B cell (primary cell): ENCODE data around the gene TMC1. TPM values are rescaled to one million over a fixed set of nuclear protein-coding genes. Genes with fewer than 3 reads are reported as not detected.

ENCODE experiments used
- ATAC-seq: fragments of 200-7000 bp; cut with Tn5 transposase; one replicate; pipeline ENCODE4 v1.10.0; 2021; ENCODE audit warnings: low read depth, mild to moderate bottlenecking, moderate number of reproducible peaks, moderate library complexity
- CTCF ChIA-PET: fragments of 350-600 bp; sonication (Branson Sonifier 250); formaldehyde crosslinking; loops from one replicate; lab custom pipeline; 2021; ENCODE audit warnings: antibody characterized with exemption, inconsistent platforms; lab: Charles Lee
- POLR2A ChIA-PET: fragments of 350-600 bp; sonication (Branson Sonifier 250); formaldehyde crosslinking; loops from one replicate; lab custom pipeline; 2021; ENCODE audit warnings: antibody characterized with exemption; lab: Charles Lee
- DNase-seq: peaks from one replicate; pipeline ENCODE4 v3.0.0; 2013
- H2AFZ ChIP-seq: 2 replicates; pipeline ENCODE4 v1.6.1; 2012; ENCODE audit warnings: mild to moderate bottlenecking, low read depth, low read length; ENCODE audit not compliant: insufficient read depth, poor library complexity, severe bottlenecking
- H3K27ac ChIP-seq, 2 donors: 1 replicate in 1 of 2; 2 replicates in 1 of 2; pipeline ENCODE4 v1.5.1; 2012 to 2013; ENCODE audit warnings: low read length in 2 of 2, mild to moderate bottlenecking in 2 of 2, moderate library complexity in 1 of 2
- H3K27me3 ChIP-seq, 4 experiments: fragments of 200-600 bp in 1 of 4; sonication (generic) in 1 of 4; replicated peaks in 1 of 4; 1 replicate in 2 of 4; 2 replicates in 2 of 4; pipeline versions ENCODE4 v1.6.1 to v1.7.0; 2013 to 2016; ENCODE audit warnings: low read length in 3 of 4, mild to moderate bottlenecking in 2 of 4, mixed read lengths in 1 of 4, moderate library complexity in 1 of 4; ENCODE audit not compliant: insufficient read depth in 4 of 4, control insufficient read depth in 3 of 4; ENCODE audit errors: control extremely low read depth in 1 of 4
- H3K36me3 ChIP-seq, 2 experiments: replicated peaks in 1 of 2; 1 replicate in 1 of 2; 2 replicates in 1 of 2; pipeline versions ENCODE4 v1.6.1 to v1.7.1; 2013; ENCODE audit warnings: low read length in 1 of 2; ENCODE audit not compliant: insufficient read depth in 2 of 2, control insufficient read depth in 1 of 2; ENCODE audit errors: control extremely low read depth in 1 of 2, extremely low read depth in 1 of 2
- H3K4me1 ChIP-seq, 2 donors: fragments of 200-600 bp in 1 of 2; sonication (generic) in 1 of 2; 1 replicate in 1 of 2; 2 replicates in 1 of 2; pipeline versions ENCODE4 v1.5.1 to v1.6.1; 2013 to 2017; ENCODE audit warnings: low read length in 2 of 2; ENCODE audit not compliant: control insufficient read depth in 2 of 2, insufficient read depth in 2 of 2
- H3K4me2 ChIP-seq: replicated peaks from 2 replicates; pipeline ENCODE3; 2012; ENCODE audit warnings: mild to moderate bottlenecking, low read depth, low read length; ENCODE audit not compliant: poor library complexity, severe bottlenecking
- H3K4me3 ChIP-seq, 5 experiments: fragments of 200-600 bp in 1 of 5; sonication (generic) in 1 of 5; 1 replicate in 3 of 5; 2 replicates in 2 of 5; pipeline versions ENCODE4 v1.5.1 to v1.7.0; 2011 to 2016; ENCODE audit warnings: low read length in 4 of 5, mild to moderate bottlenecking in 4 of 5, low read depth in 2 of 5, control low read depth in 1 of 5, moderate library complexity in 1 of 5; ENCODE audit not compliant: insufficient read depth in 1 of 5; ENCODE audit errors: control extremely low read depth in 1 of 5, extremely low read depth in 1 of 5
- H3K79me2 ChIP-seq: fragments of 200-600 bp; sonication (generic); one replicate; pipeline ENCODE4 v1.6.0; 2016; ENCODE audit warnings: low read length; ENCODE audit not compliant: control insufficient read depth, insufficient read depth
- H3K9ac ChIP-seq: fragments of 200-600 bp; sonication (generic); 2 replicates; pipeline ENCODE4 v1.6.1; 2017; ENCODE audit warnings: mild to moderate bottlenecking, low read length, moderate library complexity
- H3K9me3 ChIP-seq, 3 donors: one replicate each; pipeline versions ENCODE4 v1.6.1 to v1.7.1; 2013; ENCODE audit warnings: low read length in 2 of 3; ENCODE audit not compliant: control insufficient read depth in 2 of 3, insufficient read depth in 1 of 3; ENCODE audit errors: control extremely low read depth in 1 of 3
- H4K20me1 ChIP-seq: 2 replicates; pipeline ENCODE4 v1.6.0; 2012; ENCODE audit warnings: mild to moderate bottlenecking, low read length; ENCODE audit not compliant: insufficient read depth, control insufficient read depth, poor library complexity, severe bottlenecking
- H3K27ac Mint-ChIP-seq: one replicate; pipeline ENCODE4 v1.8.0; 2021; ENCODE audit warnings: mixed read lengths
- H3K27me3 Mint-ChIP-seq: one replicate; pipeline ENCODE4 v1.8.0; 2021; ENCODE audit warnings: mixed read lengths
- H3K4me1 Mint-ChIP-seq: one replicate; pipeline ENCODE4 v1.8.0; 2021; ENCODE audit warnings: mixed read lengths
- H3K4me3 Mint-ChIP-seq: one replicate; pipeline ENCODE4 v1.8.0; 2021; ENCODE audit warnings: mixed read lengths
- H3K9me3 Mint-ChIP-seq: one replicate; pipeline ENCODE4 v1.8.0; 2022; ENCODE audit warnings: mixed read lengths; ENCODE audit not compliant: insufficient read depth
- EZH2 ChIP-seq: IDR thresholded peaks from 2 replicates; pipeline ENCODE4 v1.6.1; 2012; ENCODE audit warnings: borderline replicate concordance, low read depth, mild to moderate bottlenecking, moderate library complexity, low read length; ENCODE audit not compliant: insufficient read depth, poor library complexity, severe bottlenecking
- WGBS: methylation state at CpG from one replicate; pipeline ENCODE4 v1.1.5; 2013; ENCODE audit warnings: missing lambda C conversion rate; ENCODE audit not compliant: insufficient coverage; 5-methylcytosine and 5-hydroxymethylcytosine counted together
- intact Hi-C: fragments of 100-400 bp; cut with micrococcal nuclease; formaldehyde crosslinking; loops from one replicate; pipeline ENCODE4 v1.10.0; 2022
- polyA plus RNA-seq: library from polyadenylated mRNA; depleted of rRNA; stranded (reverse); fragments of >200 nt; gene quantifications from 2 replicates; pipeline ENCODE4 v1.2.3, GENCODE V29; 2012
- total RNA-seq, 2 donors: library from RNA; stranded (reverse); fragments of 120-200 nt in 1 of 2; gene quantifications; 1 replicate in 1 of 2; 2 replicates in 1 of 2; pipeline versions ENCODE4 v1.2.3 to v1.2.4, GENCODE V29; 2013 to 2022
- TF ChIP-seq, protein P1 (sequence below): fragments of 200-600 bp; IDR thresholded peaks from one replicate; pipeline ENCODE4 v1.8.0; 2022; ENCODE audit warnings: antibody characterized with exemption, mild to moderate bottlenecking

The TMC1 gene
- total and polyA plus RNA-seq, 2 donors (not counting 1 experiment from before 2014, with no cell fraction given): not detected

DNA sequence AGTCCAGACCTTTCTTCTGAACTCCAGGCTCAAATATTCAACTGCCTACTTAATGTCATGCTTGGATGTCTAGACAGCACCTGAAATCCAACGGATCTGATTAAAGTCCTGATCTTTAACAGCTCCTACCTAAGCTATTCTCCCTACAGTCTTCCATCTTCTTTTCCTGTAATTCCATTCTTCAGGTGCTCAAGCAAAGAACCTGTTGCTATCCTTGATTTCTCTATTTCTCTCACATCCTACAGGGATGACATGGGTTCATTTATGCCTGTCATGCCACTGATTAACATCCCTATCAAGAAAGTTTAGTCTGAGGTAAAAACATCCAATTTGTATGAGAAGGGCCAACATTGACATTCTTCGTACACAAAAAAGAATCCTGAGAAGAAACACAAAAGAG lies 163.2 kb downstream of the TMC1 start:
- intact Hi-C loops: no loop called here
- no peak overlapping the region for H3K4me3 ChIP-seq
- no peaks in the 10 kb centered on the region for H3K9me3 Mint-ChIP-seq
- H3K27ac Mint-ChIP-seq: no peak overlapping the region
- ChIA-PET POLR2A (no interaction called here), CTCF (no interaction called here)
- no peaks in the 10 kb centered on the region for H3K79me2 ChIP-seq
- H4K20me1 ChIP-seq: no peaks in the 10 kb centered on the region
- no peak overlapping the region for H3K4me3 Mint-ChIP-seq
- ATAC-seq (no peak), DNase-seq (no peak)
- no peak overlapping the region for H3K27ac ChIP-seq
- no peaks in the 10 kb centered on the region for H3K4me1 ChIP-seq
- H3K9ac ChIP-seq: no peak overlapping the region
- peaks cover 7% of the 10 kb centered on the region for H3K27me3 Mint-ChIP-seq
- H3K9me3 ChIP-seq: no peaks in the 10 kb centered on the region
- H3K27me3 ChIP-seq: no peaks in the 10 kb centered on the region
- 77% methylated on average over 1 of the region's 2 CpGs for WGBS
- H3K4me2 ChIP-seq: no peak overlapping the region
- no peaks in the 10 kb centered on the region for H3K4me1 Mint-ChIP-seq
- no peaks in the 10 kb centered on the region for H3K36me3 ChIP-seq
- no peak for TF ChIP-seq EZH2
- TF ChIP-seq, protein P1, sequence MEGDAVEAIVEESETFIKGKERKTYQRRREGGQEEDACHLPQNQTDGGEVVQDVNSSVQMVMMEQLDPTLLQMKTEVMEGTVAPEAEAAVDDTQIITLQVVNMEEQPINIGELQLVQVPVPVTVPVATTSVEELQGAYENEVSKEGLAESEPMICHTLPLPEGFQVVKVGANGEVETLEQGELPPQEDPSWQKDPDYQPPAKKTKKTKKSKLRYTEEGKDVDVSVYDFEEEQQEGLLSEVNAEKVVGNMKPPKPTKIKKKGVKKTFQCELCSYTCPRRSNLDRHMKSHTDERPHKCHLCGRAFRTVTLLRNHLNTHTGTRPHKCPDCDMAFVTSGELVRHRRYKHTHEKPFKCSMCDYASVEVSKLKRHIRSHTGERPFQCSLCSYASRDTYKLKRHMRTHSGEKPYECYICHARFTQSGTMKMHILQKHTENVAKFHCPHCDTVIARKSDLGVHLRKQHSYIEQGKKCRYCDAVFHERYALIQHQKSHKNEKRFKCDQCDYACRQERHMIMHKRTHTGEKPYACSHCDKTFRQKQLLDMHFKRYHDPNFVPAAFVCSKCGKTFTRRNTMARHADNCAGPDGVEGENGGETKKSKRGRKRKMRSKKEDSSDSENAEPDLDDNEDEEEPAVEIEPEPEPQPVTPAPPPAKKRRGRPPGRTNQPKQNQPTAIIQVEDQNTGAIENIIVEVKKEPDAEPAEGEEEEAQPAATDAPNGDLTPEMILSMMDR: no peak
- no peak overlapping the region for H2AFZ ChIP-seq

DNA sequence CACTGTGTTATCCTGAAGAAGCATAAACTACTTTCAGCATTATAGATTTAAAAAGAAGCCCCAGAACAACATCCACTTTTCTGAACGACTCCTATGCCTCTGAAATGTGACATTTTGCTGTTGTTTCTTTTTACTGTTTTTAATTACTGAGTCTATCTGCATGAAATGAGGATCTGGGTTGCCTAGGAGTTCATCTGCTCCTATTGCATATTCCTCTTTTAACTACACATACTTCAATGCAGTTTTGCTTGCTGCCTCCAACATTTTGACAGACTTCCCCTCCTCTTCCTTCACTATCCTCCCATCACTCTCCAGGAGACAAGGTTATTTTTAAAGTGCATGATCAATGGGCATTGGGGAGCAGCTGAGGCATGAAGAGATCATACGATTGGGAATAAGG lies 164.5 kb downstream of the TMC1 start:
- Histone ChIP-seq H3K9ac (no peak overlapping the region), H3K4me2 (no peak overlapping the region), H3K4me3 (no peak overlapping the region), H2AFZ (no peak overlapping the region), H3K79me2 (no peaks in the 10 kb centered on the region), H3K27me3 (no peaks in the 10 kb centered on the region), H3K27ac (no peak overlapping the region), H4K20me1 (no peaks in the 10 kb centered on the region), H3K4me1 (no peaks in the 10 kb centered on the region), H3K9me3 (no peaks in the 10 kb centered on the region), H3K36me3 (no peaks in the 10 kb centered on the region)
- ATAC-seq: no peak
- CTCF ChIA-PET: no interaction called here
- Mint-ChIP-seq H3K4me3 (no peak overlapping the region), H3K9me3 (no peaks in the 10 kb centered on the region), H3K27me3 (peaks cover 7% of the 10 kb centered on the region), H3K4me1 (no peaks in the 10 kb centered on the region), H3K27ac (no peak overlapping the region)
- POLR2A ChIA-PET: no interaction called here
- TF ChIP-seq EZH2: no peak
- TF ChIP-seq, protein P1: no peak
- DNase-seq: no peak
- no CpG with 5 or more reads among the region's 2 CpGs for WGBS
- intact Hi-C loops: no loop called here
